ENCODE measurements around the gene TBC1D16.

Gene TBC1D16

GRCh38 chr17:80029258-80029974, 6.3 kb downstream of the TBC1D16 start:
- H3K4me3 ChIP-seq (ENCODE audit: low read depth, low read length) = no peak overlapping the region
- TF ChIP-seq, protein P1, sequence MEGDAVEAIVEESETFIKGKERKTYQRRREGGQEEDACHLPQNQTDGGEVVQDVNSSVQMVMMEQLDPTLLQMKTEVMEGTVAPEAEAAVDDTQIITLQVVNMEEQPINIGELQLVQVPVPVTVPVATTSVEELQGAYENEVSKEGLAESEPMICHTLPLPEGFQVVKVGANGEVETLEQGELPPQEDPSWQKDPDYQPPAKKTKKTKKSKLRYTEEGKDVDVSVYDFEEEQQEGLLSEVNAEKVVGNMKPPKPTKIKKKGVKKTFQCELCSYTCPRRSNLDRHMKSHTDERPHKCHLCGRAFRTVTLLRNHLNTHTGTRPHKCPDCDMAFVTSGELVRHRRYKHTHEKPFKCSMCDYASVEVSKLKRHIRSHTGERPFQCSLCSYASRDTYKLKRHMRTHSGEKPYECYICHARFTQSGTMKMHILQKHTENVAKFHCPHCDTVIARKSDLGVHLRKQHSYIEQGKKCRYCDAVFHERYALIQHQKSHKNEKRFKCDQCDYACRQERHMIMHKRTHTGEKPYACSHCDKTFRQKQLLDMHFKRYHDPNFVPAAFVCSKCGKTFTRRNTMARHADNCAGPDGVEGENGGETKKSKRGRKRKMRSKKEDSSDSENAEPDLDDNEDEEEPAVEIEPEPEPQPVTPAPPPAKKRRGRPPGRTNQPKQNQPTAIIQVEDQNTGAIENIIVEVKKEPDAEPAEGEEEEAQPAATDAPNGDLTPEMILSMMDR (IDR thresholded peaks at IDR 0.05; ENCODE audit: low read depth, low read length) = no peak

GRCh38 chr17:80028030-80028429, 7.6 kb downstream of the TBC1D16 start:
- H3K4me3 ChIP-seq (ENCODE audit: low read depth, low read length) = no peak overlapping the region
- TF ChIP-seq, protein P1 (IDR thresholded peaks at IDR 0.05; ENCODE audit: low read depth, low read length) = no peak

- TF ChIP-seq, protein P1 (IDR thresholded peaks at IDR 0.05; ENCODE audit: low read depth, low read length) = no peak
Observed at GRCh38 chr17:80027043-80027435, 8.6 kb downstream of the TBC1D16 start.

DNA sequence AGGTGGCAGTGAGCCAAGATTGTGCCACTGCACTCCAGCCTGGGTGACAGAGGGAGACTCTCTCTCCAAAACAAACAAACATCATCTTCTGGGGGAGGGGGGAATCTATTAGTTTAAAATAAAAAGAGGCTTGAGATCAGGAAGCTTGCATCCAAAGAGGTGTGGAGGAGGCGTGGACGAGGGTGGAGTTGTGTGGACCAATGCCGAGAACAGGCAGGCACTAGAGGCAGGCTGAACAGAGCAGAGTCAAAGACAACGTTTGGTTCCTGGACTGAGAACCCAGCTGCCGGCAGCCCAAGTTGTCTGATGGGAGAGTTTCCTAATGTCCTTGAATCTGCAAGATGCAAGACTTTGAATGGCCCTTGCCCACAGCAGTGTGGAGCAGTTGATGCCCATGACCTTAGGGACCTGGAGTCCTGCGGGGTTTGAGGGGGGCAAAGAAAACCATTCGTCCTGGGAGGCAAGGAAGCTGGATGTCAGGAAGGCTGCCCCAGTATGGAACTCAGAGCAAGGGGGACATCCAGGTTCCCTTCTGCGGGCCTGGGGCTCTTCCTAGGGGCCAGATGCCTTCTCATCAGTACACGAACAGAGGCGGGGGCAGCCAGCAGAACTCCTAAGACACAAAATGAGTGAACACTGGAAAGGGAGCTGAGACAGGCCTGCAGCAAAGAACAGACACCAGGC, 9.2 kb downstream of the TBC1D16 start:
- no peak overlapping the region for H3K4me3 ChIP-seq (ENCODE audit: low read depth, low read length)
- TF ChIP-seq, protein P1 (IDR thresholded peaks at IDR 0.05; ENCODE audit: low read depth, low read length) = no peak

More at GRCh38 chr17:80027043-80027435, 8.6 kb downstream of the TBC1D16 start:
- no peak overlapping the region for H3K4me3 ChIP-seq (ENCODE audit: low read depth, low read length)

DNA sequence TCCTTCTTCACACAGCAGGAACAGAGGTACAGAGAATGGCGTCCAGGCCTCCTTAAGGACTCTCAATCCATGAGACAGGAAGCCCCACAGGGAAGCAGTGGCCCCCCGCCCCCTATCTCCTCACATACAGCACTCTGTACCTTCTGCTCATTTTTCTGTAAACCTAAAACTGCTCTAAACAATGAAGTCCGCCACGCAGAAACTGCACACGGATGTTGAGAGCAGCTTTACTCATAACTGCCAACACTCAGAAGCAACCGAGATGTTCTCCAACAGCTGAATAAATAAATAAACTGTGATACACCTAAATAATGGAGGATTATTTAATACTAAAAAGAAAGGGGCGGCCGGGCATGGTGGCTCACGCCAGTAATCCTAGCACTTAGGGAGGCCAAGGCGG, 9.9 kb downstream of the TBC1D16 start:
- H3K4me3 ChIP-seq (ENCODE audit: low read depth, low read length) = no peak overlapping the region
- TF ChIP-seq, protein P1 (IDR thresholded peaks at IDR 0.05; ENCODE audit: low read depth, low read length) = no peak

DNA sequence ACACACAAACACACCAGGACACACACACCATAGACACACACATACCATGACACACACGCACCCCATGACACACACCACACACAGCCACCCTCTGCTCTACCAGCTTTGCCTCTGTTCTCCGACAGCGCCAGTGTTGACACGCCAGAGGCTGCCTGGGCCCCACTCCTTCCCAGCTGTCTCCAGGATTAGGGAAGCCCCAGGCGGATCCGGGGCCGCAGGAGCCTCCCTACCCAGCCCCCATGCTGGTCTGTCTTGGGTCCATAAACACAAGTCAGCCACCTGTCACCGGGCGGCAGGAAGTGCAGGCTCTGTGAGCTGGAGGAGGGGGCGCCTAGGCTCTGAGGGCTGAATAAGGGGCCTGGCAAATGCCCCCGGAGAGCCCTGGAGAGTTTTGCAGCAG, 10.5 kb downstream of the TBC1D16 start:
- H3K4me3 ChIP-seq (ENCODE audit: low read depth, low read length) = no peak overlapping the region
- TF ChIP-seq, protein P1 (IDR thresholded peaks at IDR 0.05; ENCODE audit: low read depth, low read length) = no peak

Measured in WI38 (cell line).